ENCODE results near the gene BAZ2B. TPM values are rescaled to one million over a fixed set of nuclear protein-coding genes. Genes with fewer than 3 reads are reported as not detected.

Gene BAZ2B
- total RNA-seq, 1 experiment from 2014 or later: 19.9 TPM

DNA sequence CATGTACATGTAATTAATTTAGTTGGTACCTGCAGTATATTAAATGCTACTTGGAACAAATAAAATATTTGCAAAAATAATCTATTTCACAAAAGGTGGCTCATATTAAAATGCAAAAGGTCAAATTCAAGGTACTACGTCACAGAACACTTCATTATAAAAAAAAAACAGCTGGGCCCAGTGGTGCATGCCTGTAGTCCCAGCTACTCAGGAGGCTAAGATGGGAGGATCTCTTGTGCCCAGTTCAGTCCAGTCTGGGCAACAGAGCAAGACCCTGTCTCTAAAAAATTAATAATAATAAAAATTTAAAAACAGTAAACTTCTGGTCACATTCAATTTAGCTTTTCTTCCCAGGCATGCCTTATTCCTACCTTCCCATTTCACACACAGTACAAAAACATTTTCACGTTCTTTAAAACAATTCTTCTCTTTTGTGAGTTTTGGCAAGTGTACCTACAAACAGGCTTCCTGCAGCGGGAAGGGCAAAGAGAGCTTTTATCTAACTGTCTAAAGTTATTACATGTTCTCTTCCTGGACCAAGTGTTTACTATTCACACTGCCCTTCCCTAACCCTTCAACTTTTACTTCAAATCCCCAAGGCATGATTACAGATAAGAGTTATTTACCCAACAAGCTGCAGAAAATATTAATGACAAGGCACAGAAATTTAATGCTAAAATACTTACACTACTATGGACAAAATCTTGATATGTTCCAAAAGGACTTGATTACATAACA is 10.7 kb downstream of the BAZ2B start:
- peaks cover 12 to 20% of the 10 kb centered on the region in 2 experiments for H3K4me1 ChIP-seq (ENCODE audit: control insufficient read depth in 1 of 2, insufficient read depth in 2 of 2, low read length in 2 of 2)
- H3K9me3 ChIP-seq (ENCODE audit: control insufficient read depth in 1 of 2, insufficient read depth in 1 of 2, low read depth in 1 of 2, low read length in 2 of 2): no peaks in the 10 kb centered on the region
- ATAC-seq (no peak), DNase-seq (ENCODE audit: low read depth, low spot score) (no peak)
- no peaks in the 10 kb centered on the region for H3K36me3 ChIP-seq (ENCODE audit: control insufficient read depth in 1 of 2, insufficient read depth in 2 of 2, low read length in 2 of 2)
- ChIA-PET POLR2A (no interaction called here), CTCF (no interaction called here), RAD21 (ENCODE audit: low non-redundant PET in 1 of 2, low total read pairs in 2 of 2, uncharacterized antibody in 2 of 2, unreplicated experiment in 2 of 2) (no interaction called here)
- no peaks in the 10 kb centered on the region for H3K9me2 ChIP-seq (ENCODE audit: insufficient read depth)
- H3K27ac ChIP-seq (ENCODE audit: low read depth, low read length): no peak overlapping the region
- no TSS peak for BruUV-seq (replicated peaks)
- no peak overlapping the region for H3K4me2 ChIP-seq (ENCODE audit: low read length)
- H4K20me1 ChIP-seq (ENCODE audit: insufficient read depth): no peaks in the 10 kb centered on the region
- intact Hi-C loops (cut with micrococcal nuclease): no loop called here
- no peak overlapping the region for H3K9ac ChIP-seq (ENCODE audit: low read length)
- TF ChIP-seq EGR1 (IDR thresholded peaks at IDR 0.05; ENCODE audit: low read depth) (no peak), ZNF274 (IDR thresholded peaks at IDR 0.05; ENCODE audit: low read depth, low read length) (no peak), YY1 (IDR thresholded peaks at IDR 0.05; ENCODE audit: extremely low read depth, insufficient replicate concordance, low read depth, low read length) (no peak), SIN3A (IDR thresholded peaks at IDR 0.05; ENCODE audit: low read depth) (no peak), FOSL1 (IDR thresholded peaks at IDR 0.05; ENCODE audit: low read depth) (no peak), CBX3 (IDR thresholded peaks at IDR 0.05; ENCODE audit: low read depth) (no peak), POLR2AphosphoS5 (IDR thresholded peaks at IDR 0.05; ENCODE audit: low read depth, low read length) (no peak), EZH2phosphoT487 (IDR thresholded peaks at IDR 0.05; ENCODE audit: borderline replicate concordance) (no peak), SRF (IDR thresholded peaks at IDR 0.05; ENCODE audit: low read depth) (no peak), POLR2A (IDR thresholded peaks at IDR 0.05; ENCODE audit: borderline replicate concordance, extremely low read depth, insufficient read depth, insufficient read length) (no peak), TCF7L2 (IDR thresholded peaks at IDR 0.05; ENCODE audit: borderline replicate concordance, extremely low read depth, insufficient read depth, insufficient read length) (no peak), SP1 (IDR thresholded peaks at IDR 0.05; ENCODE audit: low read depth) (no peak), ZFX (IDR thresholded peaks at IDR 0.05) (no peak), ELF1 (IDR thresholded peaks at IDR 0.05; ENCODE audit: borderline replicate concordance, low read depth) (no peak), CEBPB (IDR thresholded peaks at IDR 0.05; ENCODE audit: low read depth) (no peak), EZH2 (IDR thresholded peaks at IDR 0.05) (no peak)
- TF ChIP-seq, protein P1, sequence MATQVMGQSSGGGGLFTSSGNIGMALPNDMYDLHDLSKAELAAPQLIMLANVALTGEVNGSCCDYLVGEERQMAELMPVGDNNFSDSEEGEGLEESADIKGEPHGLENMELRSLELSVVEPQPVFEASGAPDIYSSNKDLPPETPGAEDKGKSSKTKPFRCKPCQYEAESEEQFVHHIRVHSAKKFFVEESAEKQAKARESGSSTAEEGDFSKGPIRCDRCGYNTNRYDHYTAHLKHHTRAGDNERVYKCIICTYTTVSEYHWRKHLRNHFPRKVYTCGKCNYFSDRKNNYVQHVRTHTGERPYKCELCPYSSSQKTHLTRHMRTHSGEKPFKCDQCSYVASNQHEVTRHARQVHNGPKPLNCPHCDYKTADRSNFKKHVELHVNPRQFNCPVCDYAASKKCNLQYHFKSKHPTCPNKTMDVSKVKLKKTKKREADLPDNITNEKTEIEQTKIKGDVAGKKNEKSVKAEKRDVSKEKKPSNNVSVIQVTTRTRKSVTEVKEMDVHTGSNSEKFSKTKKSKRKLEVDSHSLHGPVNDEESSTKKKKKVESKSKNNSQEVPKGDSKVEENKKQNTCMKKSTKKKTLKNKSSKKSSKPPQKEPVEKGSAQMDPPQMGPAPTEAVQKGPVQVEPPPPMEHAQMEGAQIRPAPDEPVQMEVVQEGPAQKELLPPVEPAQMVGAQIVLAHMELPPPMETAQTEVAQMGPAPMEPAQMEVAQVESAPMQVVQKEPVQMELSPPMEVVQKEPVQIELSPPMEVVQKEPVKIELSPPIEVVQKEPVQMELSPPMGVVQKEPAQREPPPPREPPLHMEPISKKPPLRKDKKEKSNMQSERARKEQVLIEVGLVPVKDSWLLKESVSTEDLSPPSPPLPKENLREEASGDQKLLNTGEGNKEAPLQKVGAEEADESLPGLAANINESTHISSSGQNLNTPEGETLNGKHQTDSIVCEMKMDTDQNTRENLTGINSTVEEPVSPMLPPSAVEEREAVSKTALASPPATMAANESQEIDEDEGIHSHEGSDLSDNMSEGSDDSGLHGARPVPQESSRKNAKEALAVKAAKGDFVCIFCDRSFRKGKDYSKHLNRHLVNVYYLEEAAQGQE (IDR thresholded peaks at IDR 0.05; ENCODE audit: low read depth): no peak
- TF ChIP-seq, protein P2, sequence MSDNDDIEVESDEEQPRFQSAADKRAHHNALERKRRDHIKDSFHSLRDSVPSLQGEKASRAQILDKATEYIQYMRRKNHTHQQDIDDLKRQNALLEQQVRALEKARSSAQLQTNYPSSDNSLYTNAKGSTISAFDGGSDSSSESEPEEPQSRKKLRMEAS (IDR thresholded peaks at IDR 0.05): no peak
- TF ChIP-seq, protein P3, sequence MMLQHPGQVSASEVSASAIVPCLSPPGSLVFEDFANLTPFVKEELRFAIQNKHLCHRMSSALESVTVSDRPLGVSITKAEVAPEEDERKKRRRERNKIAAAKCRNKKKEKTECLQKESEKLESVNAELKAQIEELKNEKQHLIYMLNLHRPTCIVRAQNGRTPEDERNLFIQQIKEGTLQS (IDR thresholded peaks at IDR 0.05): no peak
- TF ChIP-seq, protein P4, sequence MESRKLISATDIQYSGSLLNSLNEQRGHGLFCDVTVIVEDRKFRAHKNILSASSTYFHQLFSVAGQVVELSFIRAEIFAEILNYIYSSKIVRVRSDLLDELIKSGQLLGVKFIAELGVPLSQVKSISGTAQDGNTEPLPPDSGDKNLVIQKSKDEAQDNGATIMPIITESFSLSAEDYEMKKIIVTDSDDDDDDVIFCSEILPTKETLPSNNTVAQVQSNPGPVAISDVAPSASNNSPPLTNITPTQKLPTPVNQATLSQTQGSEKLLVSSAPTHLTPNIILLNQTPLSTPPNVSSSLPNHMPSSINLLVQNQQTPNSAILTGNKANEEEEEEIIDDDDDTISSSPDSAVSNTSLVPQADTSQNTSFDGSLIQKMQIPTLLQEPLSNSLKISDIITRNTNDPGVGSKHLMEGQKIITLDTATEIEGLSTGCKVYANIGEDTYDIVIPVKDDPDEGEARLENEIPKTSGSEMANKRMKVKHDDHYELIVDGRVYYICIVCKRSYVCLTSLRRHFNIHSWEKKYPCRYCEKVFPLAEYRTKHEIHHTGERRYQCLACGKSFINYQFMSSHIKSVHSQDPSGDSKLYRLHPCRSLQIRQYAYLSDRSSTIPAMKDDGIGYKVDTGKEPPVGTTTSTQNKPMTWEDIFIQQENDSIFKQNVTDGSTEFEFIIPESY (IDR thresholded peaks at IDR 0.05; ENCODE audit: extremely low read depth, insufficient replicate concordance, low read length): no peak
- no peaks in the 10 kb centered on the region for H3K27me3 ChIP-seq (ENCODE audit: insufficient read depth, low read length)
- no peaks in the 10 kb centered on the region for H3K79me2 ChIP-seq (ENCODE audit: insufficient read depth, low read length)
- H2AFZ ChIP-seq (ENCODE audit: low read depth, low read length, poor library complexity, severe bottlenecking): no peak overlapping the region
- H3K4me3 ChIP-seq (replicated peaks in 1 of 2; ENCODE audit: low read depth in 1 of 2, low read length in 2 of 2): no peak overlapping the region
